ENCODE results near the gene DOCK2.

GRCh38 chr5:169826618-169827017, 189.5 kb downstream of the DOCK2 start:
- no peak for TF ChIP-seq EZH2 (IDR thresholded peaks at IDR 0.05; ENCODE audit: low read length, unreplicated experiment)
- no peak for TF ChIP-seq EZH2phosphoT487 (IDR thresholded peaks at IDR 0.05; ENCODE audit: borderline replicate concordance, low read length)

All from PC-3 (cell line).